B cell (primary cell): ENCODE measurements around the gene AGBL4. TPM values are rescaled to one million over a fixed set of nuclear protein-coding genes. Genes with fewer than 3 reads are reported as not detected.

ENCODE experiments used
- ATAC-seq: fragments of 200-7000 bp; cut with Tn5 transposase; one replicate; pipeline ENCODE4 v1.10.0; 2021; ENCODE audit warnings: low read depth, mild to moderate bottlenecking, moderate number of reproducible peaks, moderate library complexity
- CTCF ChIA-PET: fragments of 350-600 bp; sonication (Branson Sonifier 250); formaldehyde crosslinking; loops from one replicate; lab custom pipeline; 2021; ENCODE audit warnings: antibody characterized with exemption, inconsistent platforms; lab: Charles Lee
- POLR2A ChIA-PET: fragments of 350-600 bp; sonication (Branson Sonifier 250); formaldehyde crosslinking; loops from one replicate; lab custom pipeline; 2021; ENCODE audit warnings: antibody characterized with exemption; lab: Charles Lee
- DNase-seq: peaks from one replicate; pipeline ENCODE4 v3.0.0; 2013
- H2AFZ ChIP-seq: 2 replicates; pipeline ENCODE4 v1.6.1; 2012; ENCODE audit warnings: mild to moderate bottlenecking, low read depth, low read length; ENCODE audit not compliant: insufficient read depth, poor library complexity, severe bottlenecking
- H3K27ac ChIP-seq, 2 donors: 1 replicate in 1 of 2; 2 replicates in 1 of 2; pipeline ENCODE4 v1.5.1; 2012 to 2013; ENCODE audit warnings: low read length in 2 of 2, mild to moderate bottlenecking in 2 of 2, moderate library complexity in 1 of 2
- H3K27me3 ChIP-seq, 4 experiments: fragments of 200-600 bp in 1 of 4; sonication (generic) in 1 of 4; replicated peaks in 1 of 4; 1 replicate in 2 of 4; 2 replicates in 2 of 4; pipeline versions ENCODE4 v1.6.1 to v1.7.0; 2013 to 2016; ENCODE audit warnings: low read length in 3 of 4, mild to moderate bottlenecking in 2 of 4, mixed read lengths in 1 of 4, moderate library complexity in 1 of 4; ENCODE audit not compliant: insufficient read depth in 4 of 4, control insufficient read depth in 3 of 4; ENCODE audit errors: control extremely low read depth in 1 of 4
- H3K36me3 ChIP-seq, 2 experiments: replicated peaks in 1 of 2; 1 replicate in 1 of 2; 2 replicates in 1 of 2; pipeline versions ENCODE4 v1.6.1 to v1.7.1; 2013; ENCODE audit warnings: low read length in 1 of 2; ENCODE audit not compliant: insufficient read depth in 2 of 2, control insufficient read depth in 1 of 2; ENCODE audit errors: control extremely low read depth in 1 of 2, extremely low read depth in 1 of 2
- H3K4me1 ChIP-seq, 2 donors: fragments of 200-600 bp in 1 of 2; sonication (generic) in 1 of 2; 1 replicate in 1 of 2; 2 replicates in 1 of 2; pipeline versions ENCODE4 v1.5.1 to v1.6.1; 2013 to 2017; ENCODE audit warnings: low read length in 2 of 2; ENCODE audit not compliant: control insufficient read depth in 2 of 2, insufficient read depth in 2 of 2
- H3K4me2 ChIP-seq: replicated peaks from 2 replicates; pipeline ENCODE3; 2012; ENCODE audit warnings: mild to moderate bottlenecking, low read depth, low read length; ENCODE audit not compliant: poor library complexity, severe bottlenecking
- H3K4me3 ChIP-seq, 5 experiments: fragments of 200-600 bp in 1 of 5; sonication (generic) in 1 of 5; 1 replicate in 3 of 5; 2 replicates in 2 of 5; pipeline versions ENCODE4 v1.5.1 to v1.7.0; 2011 to 2016; ENCODE audit warnings: low read length in 4 of 5, mild to moderate bottlenecking in 4 of 5, low read depth in 2 of 5, control low read depth in 1 of 5, moderate library complexity in 1 of 5; ENCODE audit not compliant: insufficient read depth in 1 of 5; ENCODE audit errors: control extremely low read depth in 1 of 5, extremely low read depth in 1 of 5
- H3K79me2 ChIP-seq: fragments of 200-600 bp; sonication (generic); one replicate; pipeline ENCODE4 v1.6.0; 2016; ENCODE audit warnings: low read length; ENCODE audit not compliant: control insufficient read depth, insufficient read depth
- H3K9ac ChIP-seq: fragments of 200-600 bp; sonication (generic); 2 replicates; pipeline ENCODE4 v1.6.1; 2017; ENCODE audit warnings: mild to moderate bottlenecking, low read length, moderate library complexity
- H3K9me3 ChIP-seq, 3 donors: one replicate each; pipeline versions ENCODE4 v1.6.1 to v1.7.1; 2013; ENCODE audit warnings: low read length in 2 of 3; ENCODE audit not compliant: control insufficient read depth in 2 of 3, insufficient read depth in 1 of 3; ENCODE audit errors: control extremely low read depth in 1 of 3
- H4K20me1 ChIP-seq: 2 replicates; pipeline ENCODE4 v1.6.0; 2012; ENCODE audit warnings: mild to moderate bottlenecking, low read length; ENCODE audit not compliant: insufficient read depth, control insufficient read depth, poor library complexity, severe bottlenecking
- H3K27ac Mint-ChIP-seq: one replicate; pipeline ENCODE4 v1.8.0; 2021; ENCODE audit warnings: mixed read lengths
- H3K27me3 Mint-ChIP-seq: one replicate; pipeline ENCODE4 v1.8.0; 2021; ENCODE audit warnings: mixed read lengths
- H3K4me1 Mint-ChIP-seq: one replicate; pipeline ENCODE4 v1.8.0; 2021; ENCODE audit warnings: mixed read lengths
- H3K4me3 Mint-ChIP-seq: one replicate; pipeline ENCODE4 v1.8.0; 2021; ENCODE audit warnings: mixed read lengths
- H3K9me3 Mint-ChIP-seq: one replicate; pipeline ENCODE4 v1.8.0; 2022; ENCODE audit warnings: mixed read lengths; ENCODE audit not compliant: insufficient read depth
- CTCF ChIP-seq: fragments of 200-600 bp; IDR thresholded peaks from one replicate; pipeline ENCODE4 v1.8.0; 2022; ENCODE audit warnings: antibody characterized with exemption, mild to moderate bottlenecking
- EZH2 ChIP-seq: IDR thresholded peaks from 2 replicates; pipeline ENCODE4 v1.6.1; 2012; ENCODE audit warnings: borderline replicate concordance, low read depth, mild to moderate bottlenecking, moderate library complexity, low read length; ENCODE audit not compliant: insufficient read depth, poor library complexity, severe bottlenecking
- WGBS: methylation state at CpG from one replicate; pipeline ENCODE4 v1.1.5; 2013; ENCODE audit warnings: missing lambda C conversion rate; ENCODE audit not compliant: insufficient coverage; 5-methylcytosine and 5-hydroxymethylcytosine counted together
- intact Hi-C: fragments of 100-400 bp; cut with micrococcal nuclease; formaldehyde crosslinking; loops from one replicate; pipeline ENCODE4 v1.10.0; 2022
- polyA plus RNA-seq: library from polyadenylated mRNA; depleted of rRNA; stranded (reverse); fragments of >200 nt; gene quantifications from 2 replicates; pipeline ENCODE4 v1.2.3, GENCODE V29; 2012
- total RNA-seq, 2 donors: library from RNA; stranded (reverse); fragments of 120-200 nt in 1 of 2; gene quantifications; 1 replicate in 1 of 2; 2 replicates in 1 of 2; pipeline versions ENCODE4 v1.2.3 to v1.2.4, GENCODE V29; 2013 to 2022

AGBL4 gene
- total and polyA plus RNA-seq, 2 donors (not counting 1 experiment from before 2014, with no cell fraction given): 0.07 to 0.12 TPM

DNA sequence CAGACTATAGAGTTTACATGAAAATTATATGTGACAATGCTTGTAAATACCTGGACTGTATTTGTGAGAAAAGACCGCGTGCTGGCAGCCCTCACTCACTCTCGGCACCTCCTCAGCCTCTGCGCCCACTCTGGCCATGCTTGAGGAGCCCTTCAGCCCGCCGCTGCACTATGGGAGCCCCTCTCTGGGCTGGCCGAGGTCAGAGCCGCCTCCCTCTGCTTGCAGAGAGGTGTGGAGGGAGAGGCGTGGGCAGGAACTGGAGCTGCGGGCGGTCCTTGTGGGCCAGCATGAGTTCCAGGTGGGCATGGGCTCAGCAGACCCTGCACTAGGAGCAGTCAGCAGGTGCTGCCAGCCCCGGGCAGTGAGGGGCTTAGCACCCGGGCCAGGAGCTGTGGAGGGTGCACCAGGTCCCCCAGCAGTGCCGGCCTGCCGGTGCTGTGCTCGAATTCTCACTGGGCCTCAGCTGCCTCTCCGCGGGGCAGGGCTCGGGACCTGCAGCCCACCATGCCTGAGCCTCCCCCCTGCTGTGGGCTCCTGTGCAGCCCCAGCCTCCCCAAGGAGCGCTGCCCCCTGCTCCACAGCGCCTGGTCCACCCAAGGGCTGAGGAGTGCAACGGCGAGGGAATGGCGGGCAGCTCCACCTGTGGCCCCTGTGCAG is 482.5 kb downstream of the AGBL4 start:
- no peaks in the 10 kb centered on the region for H3K79me2 ChIP-seq
- H3K9me3 ChIP-seq: peaks cover 0 to 5% (median 0%) of the 10 kb centered on the region in 3 donors
- H3K27me3 ChIP-seq: no peaks in the 10 kb centered on the region
- Mint-ChIP-seq H3K27ac (no peak overlapping the region), H3K4me1 (no peaks in the 10 kb centered on the region), H3K9me3 (peaks cover 4% of the 10 kb centered on the region), H3K4me3 (no peak overlapping the region), H3K27me3 (no peaks in the 10 kb centered on the region)
- H3K4me1 ChIP-seq: no peaks in the 10 kb centered on the region
- WGBS: 97% methylated on average over 24 of the region's 24 CpGs
- ChIA-PET CTCF (no interaction called here), POLR2A (no interaction called here)
- DNase-seq (no peak), ATAC-seq (no peak)
- H3K4me3 ChIP-seq: no peak overlapping the region
- H3K27ac ChIP-seq: no peak overlapping the region
- TF ChIP-seq CTCF (no peak), EZH2 (no peak)
- H3K9ac ChIP-seq: no peak overlapping the region
- no peak overlapping the region for H3K4me2 ChIP-seq
- no peaks in the 10 kb centered on the region for H4K20me1 ChIP-seq
- H3K36me3 ChIP-seq: no peaks in the 10 kb centered on the region
- intact Hi-C loops: no loop called here
- H2AFZ ChIP-seq: no peak overlapping the region

GRCh38 chr1:49527606-49528305 is 496.0 kb downstream of the AGBL4 start:
- H3K27ac Mint-ChIP-seq: no peak overlapping the region
- ATAC-seq (no peak), DNase-seq (no peak)
- no peaks in the 10 kb centered on the region for H3K4me1 Mint-ChIP-seq
- Histone ChIP-seq H2AFZ (no peak overlapping the region), H3K4me1 (no peaks in the 10 kb centered on the region), H4K20me1 (no peaks in the 10 kb centered on the region), H3K4me3 (no peak overlapping the region), H3K9me3 (no peaks in the 10 kb centered on the region), H3K79me2 (no peaks in the 10 kb centered on the region), H3K27me3 (no peaks in the 10 kb centered on the region), H3K4me2 (no peak overlapping the region), H3K9ac (no peak overlapping the region), H3K27ac (no peak overlapping the region), H3K36me3 (no peaks in the 10 kb centered on the region)
- no peak overlapping the region for H3K4me3 Mint-ChIP-seq
- WGBS: 70% methylated on average over 5 of the region's 7 CpGs
- TF ChIP-seq CTCF (no peak), EZH2 (no peak)
- H3K9me3 Mint-ChIP-seq: no peaks in the 10 kb centered on the region
- POLR2A ChIA-PET: no interaction called here
- no peaks in the 10 kb centered on the region for H3K27me3 Mint-ChIP-seq
- intact Hi-C loops: no loop called here
- CTCF ChIA-PET: no interaction called here
